Measurements from ENCODE around the gene FOXA3.

FOXA3 gene

GRCh38 chr19:45876411-45877197 is 12.5 kb downstream of the FOXA3 start:
- DNase-seq: peak; percentile 53

- peak; percentile 38 for DNase-seq
Observed at GRCh38 chr19:45878043-45878794, 14.1 kb downstream of the FOXA3 start.

GRCh38 chr19:45879055-45879454 is 14.9 kb downstream of the FOXA3 start:
- no peak for DNase-seq

- DNase-seq: no peak
Observed at GRCh38 chr19:45879971-45880370, 15.8 kb downstream of the FOXA3 start.

GRCh38 chr19:45881082-45881908 is 17.2 kb downstream of the FOXA3 start:
- no peak for DNase-seq

- DNase-seq: no peak
Observed at GRCh38 chr19:45881909-45882528, 17.9 kb downstream of the FOXA3 start.

- DNase-seq: peak; percentile 92
Observed at GRCh38 chr19:45882652-45883585, 18.8 kb downstream of the FOXA3 start.

- no peak for DNase-seq
Observed at GRCh38 chr19:45883586-45883880, 19.4 kb downstream of the FOXA3 start.

GRCh38 chr19:45883881-45884681 is 20.0 kb downstream of the FOXA3 start:
- DNase-seq: peak; percentile 31

- peak; percentile 49 for DNase-seq
Observed at GRCh38 chr19:45884682-45885555, 20.8 kb downstream of the FOXA3 start.

GRCh38 chr19:45885556-45886426 is 21.7 kb downstream of the FOXA3 start, which contains the start of gene IRF2BP1:
Gene IRF2BP1 (minus strand): TSS chr19:45886141. CDS start chr19:45885774, 367 bp downstream.
- peak; percentile 92 for DNase-seq

GRCh38 chr19:45886427-45887199 is 22.5 kb downstream of the FOXA3 start:
- DNase-seq: peak; percentile 91

GRCh38 chr19:45887200-45887710 is 23.1 kb downstream of the FOXA3 start:
- no peak for DNase-seq

- DNase-seq: no peak
Observed at GRCh38 chr19:45889210-45889885, 25.2 kb downstream of the FOXA3 start.

GRCh38 chr19:45890877-45891276 is 26.8 kb downstream of the FOXA3 start:
- no peak for DNase-seq

GRCh38 chr19:45895519-45895972 is 31.4 kb downstream of the FOXA3 start:
- no peak for DNase-seq
